ENCODE measurements around the gene PODNL1.

PODNL1 gene

DNA sequence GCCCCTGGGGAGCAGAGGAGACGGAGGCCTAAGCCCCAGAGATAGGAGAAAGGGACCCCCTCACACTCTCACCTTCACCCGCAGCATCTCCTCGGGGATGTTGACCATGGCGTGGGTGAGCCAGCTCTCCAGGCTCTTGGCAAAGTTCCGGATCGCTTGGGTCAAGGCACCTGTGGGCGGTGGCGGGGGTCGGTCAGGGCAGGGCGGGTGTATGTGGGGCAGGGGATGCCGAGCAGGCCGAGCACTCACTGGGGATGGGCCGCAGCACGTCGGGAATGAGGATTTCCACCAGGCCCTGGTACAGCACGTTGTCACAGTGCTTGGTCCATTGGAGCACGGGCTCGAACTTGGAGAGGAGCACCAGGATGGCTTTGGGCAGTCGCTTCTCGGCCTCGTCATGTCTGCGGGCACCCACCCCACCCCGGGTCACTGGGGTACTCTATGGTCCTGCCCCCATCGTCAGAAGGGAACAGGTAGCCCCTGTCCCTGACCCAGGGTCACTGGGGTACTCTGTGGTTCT, 27.2 kb upstream of the PODNL1 start:
- Histone ChIP-seq H4K20me1 (ENCODE audit: insufficient read depth, low read length) (no peaks in the 10 kb centered on the region), H3K4me2 (ENCODE audit: insufficient read depth, low read length) (no peak overlapping the region), H3K9ac (ENCODE audit: low read depth, low read length) (no peak overlapping the region), H3K79me2 (ENCODE audit: insufficient read depth, low read length) (no peaks in the 10 kb centered on the region), H3K27me3 (ENCODE audit: insufficient read depth, low read length, poor library complexity) (no peaks in the 10 kb centered on the region), H3K36me3 (ENCODE audit: insufficient read depth, low read length) (peaks cover 70% of the 10 kb centered on the region), H3K9me3 (ENCODE audit: insufficient read depth, low read length, severe bottlenecking) (no peaks in the 10 kb centered on the region), H3K4me1 (ENCODE audit: insufficient read depth, low read length) (no peaks in the 10 kb centered on the region), H3K27ac (ENCODE audit: low read length) (no peak overlapping the region), H3K4me3 (ENCODE audit: low read depth in 1 of 2, low read length in 2 of 2) (no peak overlapping the region), H2AFZ (ENCODE audit: low read depth, low read length) (no peak overlapping the region)
- no peak for TF ChIP-seq EZH2 (IDR thresholded peaks at IDR 0.05; ENCODE audit: borderline replicate concordance, low read depth, low read length, severe bottlenecking)
- TF ChIP-seq CTCF (IDR thresholded peaks at IDR 0.05; ENCODE audit: borderline replicate concordance, extremely low read depth, low read length, poor library complexity, severe bottlenecking) = no peak
- ATAC-seq (ENCODE audit: insufficient read depth, low read depth) (no peak), DNase-seq (no peak)

- H3K4me1 ChIP-seq (ENCODE audit: insufficient read depth, low read length) = no peaks in the 10 kb centered on the region
- no peak overlapping the region for H3K4me2 ChIP-seq (ENCODE audit: insufficient read depth, low read length)
- no peak overlapping the region for H3K4me3 ChIP-seq (ENCODE audit: low read depth in 1 of 2, low read length in 2 of 2)
- no peaks in the 10 kb centered on the region for H3K27me3 ChIP-seq (ENCODE audit: insufficient read depth, low read length, poor library complexity)
- no peak overlapping the region for H2AFZ ChIP-seq (ENCODE audit: low read depth, low read length)
- H3K27ac ChIP-seq (ENCODE audit: low read length) = no peak overlapping the region
- H3K9me3 ChIP-seq (ENCODE audit: insufficient read depth, low read length, severe bottlenecking) = no peaks in the 10 kb centered on the region
- peaks cover 72% of the 10 kb centered on the region for H3K36me3 ChIP-seq (ENCODE audit: insufficient read depth, low read length)
- no peaks in the 10 kb centered on the region for H4K20me1 ChIP-seq (ENCODE audit: insufficient read depth, low read length)
- DNase-seq = no peak
- H3K9ac ChIP-seq (ENCODE audit: low read depth, low read length) = no peak overlapping the region
- no peak for ATAC-seq (ENCODE audit: insufficient read depth, low read depth)
- no peak for TF ChIP-seq CTCF (IDR thresholded peaks at IDR 0.05; ENCODE audit: borderline replicate concordance, extremely low read depth, low read length, poor library complexity, severe bottlenecking)
- no peak for TF ChIP-seq EZH2 (IDR thresholded peaks at IDR 0.05; ENCODE audit: borderline replicate concordance, low read depth, low read length, severe bottlenecking)
- H3K79me2 ChIP-seq (ENCODE audit: insufficient read depth, low read length) = no peaks in the 10 kb centered on the region
Measured at GRCh38 chr19:13964776-13965175, 26.6 kb upstream of the PODNL1 start.

- no peaks in the 10 kb centered on the region for H3K9me3 ChIP-seq (ENCODE audit: insufficient read depth, low read length, severe bottlenecking)
- no peaks in the 10 kb centered on the region for H3K4me1 ChIP-seq (ENCODE audit: insufficient read depth, low read length)
- H2AFZ ChIP-seq (ENCODE audit: low read depth, low read length) = no peak overlapping the region
- no peak overlapping the region for H3K27ac ChIP-seq (ENCODE audit: low read length)
- H3K4me2 ChIP-seq (ENCODE audit: insufficient read depth, low read length) = no peak overlapping the region
- no peak overlapping the region for H3K4me3 ChIP-seq (ENCODE audit: low read depth in 1 of 2, low read length in 2 of 2)
- no peaks in the 10 kb centered on the region for H3K27me3 ChIP-seq (ENCODE audit: insufficient read depth, low read length, poor library complexity)
- ATAC-seq (ENCODE audit: insufficient read depth, low read depth) = no peak
- H3K79me2 ChIP-seq (ENCODE audit: insufficient read depth, low read length) = no peaks in the 10 kb centered on the region
- H3K36me3 ChIP-seq (ENCODE audit: insufficient read depth, low read length) = peaks cover 72% of the 10 kb centered on the region
- DNase-seq = no peak
- TF ChIP-seq EZH2 (IDR thresholded peaks at IDR 0.05; ENCODE audit: borderline replicate concordance, low read depth, low read length, severe bottlenecking) (no peak), CTCF (IDR thresholded peaks at IDR 0.05; ENCODE audit: borderline replicate concordance, extremely low read depth, low read length, poor library complexity, severe bottlenecking) (no peak)
- H3K9ac ChIP-seq (ENCODE audit: low read depth, low read length) = no peak overlapping the region
- H4K20me1 ChIP-seq (ENCODE audit: insufficient read depth, low read length) = no peaks in the 10 kb centered on the region
Measured at GRCh38 chr19:13963603-13964105, 25.4 kb upstream of the PODNL1 start.

Measured in DND-41 (cell line).